ENCODE measurements around the gene NKIRAS2. TPM values are rescaled to one million over a fixed set of nuclear protein-coding genes. Genes with fewer than 3 reads are reported as not detected.

The NKIRAS2 gene
- total RNA-seq (2014; rRNA removed; shearing (Covaris generic)) (70.8 and 71.2 TPM in 2 replicates), polyA plus RNA-seq (2016; fragmentation: Nextera tagmentation; extraction: Ambion mirVana) (66.5 and 67.5 TPM in 2 replicates)

- no peaks in the 10 kb centered on the region for H3K9me2 ChIP-seq (ENCODE audit: insufficient read depth)
- TF ChIP-seq EZH2phosphoT487 (IDR thresholded peaks at IDR 0.05; ENCODE audit: insufficient read depth, low read depth): no peak
- no peaks in the 10 kb centered on the region for H4K20me1 ChIP-seq (ENCODE audit: insufficient read depth)
- 10 to 11% methylated on average over 36 to 43 of the region's 49 CpGs for WGBS, 2 experiments (ENCODE audit: low coverage in 1 of 2, low lambda C conversion rate in 2 of 2, missing lambda C conversion rate in 2 of 2)
- peaks cover 55% of the 10 kb centered on the region for H3K79me2 ChIP-seq (ENCODE audit: insufficient read depth)
- H3K36me3 ChIP-seq (ENCODE audit: low read depth): no peaks in the 10 kb centered on the region
- H3K27me3 ChIP-seq (replicated peaks; ENCODE audit: insufficient read depth): no peaks in the 10 kb centered on the region
- H2AFZ ChIP-seq: peak within 1 kb of the TSS; percentile 94
- peak within 1 kb of the TSS; percentile 87 for H3K4me3 ChIP-seq
- H3K9ac ChIP-seq: peak within 1 kb of the TSS; percentile 93
- peak; percentile 97 for DNase-seq
- peaks cover 18% of the 10 kb centered on the region for H3F3A ChIP-seq (ENCODE audit: insufficient read depth)
- peaks cover 20% of the 10 kb centered on the region for H3K4me1 ChIP-seq (ENCODE audit: insufficient read depth)
- in situ Hi-C loops (cut with MboI): no loop called here
- no peaks in the 10 kb centered on the region for H3K9me3 ChIP-seq (ENCODE audit: low read depth)
- H3K27ac ChIP-seq: peak within 1 kb of the TSS; percentile 69
- peak within 1 kb of the TSS; percentile 94 for H3K4me2 ChIP-seq (ENCODE audit: unreplicated experiment)
These were observed at the start of gene NKIRAS2 for GRCh38 chr17:42019509-42020404. TSS of gene NKIRAS2 (plus strand) at chr17:42020090. CDS start at chr17:42021578, 1,488 bp downstream.

- 66 to 69% methylated on average over 5 of the region's 5 CpGs for WGBS, 2 experiments (ENCODE audit: low coverage in 1 of 2, low lambda C conversion rate in 2 of 2, missing lambda C conversion rate in 2 of 2)
- no peak overlapping the region for H2AFZ ChIP-seq
- no peaks in the 10 kb centered on the region for H3K9me2 ChIP-seq (ENCODE audit: insufficient read depth)
- TF ChIP-seq EZH2phosphoT487 (IDR thresholded peaks at IDR 0.05; ENCODE audit: insufficient read depth, low read depth): no peak
- H3K27me3 ChIP-seq (replicated peaks; ENCODE audit: insufficient read depth): no peaks in the 10 kb centered on the region
- H3K4me3 ChIP-seq: no peak overlapping the region
- H4K20me1 ChIP-seq (ENCODE audit: insufficient read depth): no peaks in the 10 kb centered on the region
- no peak overlapping the region for H3K9ac ChIP-seq
- H3K79me2 ChIP-seq (ENCODE audit: insufficient read depth): peaks cover 79% of the 10 kb centered on the region
- peaks cover 13% of the 10 kb centered on the region for H3K4me1 ChIP-seq (ENCODE audit: insufficient read depth)
- no peak for DNase-seq
- peaks cover 11% of the 10 kb centered on the region for H3F3A ChIP-seq (ENCODE audit: insufficient read depth)
- H3K4me2 ChIP-seq (ENCODE audit: unreplicated experiment): no peak overlapping the region
- peaks cover 12% of the 10 kb centered on the region; the same call in 1 of the 2 replicates for H3K36me3 ChIP-seq (ENCODE audit: low read depth)
- no peaks in the 10 kb centered on the region for H3K9me3 ChIP-seq (ENCODE audit: low read depth)
- H3K27ac ChIP-seq: no peak overlapping the region
- in situ Hi-C loops (cut with MboI): no loop called here
These were observed 49.0 kb upstream of the NKIRAS2 start for GRCh38 chr17:41970901-41971331.

GRCh38 chr17:41971721-41972523 is 48.0 kb upstream of the NKIRAS2 start:
- H3K27ac ChIP-seq: no peak overlapping the region
- peaks cover 20% of the 10 kb centered on the region for H3K4me1 ChIP-seq (ENCODE audit: insufficient read depth)
- H3K4me3 ChIP-seq: no peak overlapping the region
- peaks cover 77% of the 10 kb centered on the region for H3K79me2 ChIP-seq (ENCODE audit: insufficient read depth)
- no peaks in the 10 kb centered on the region for H3K9me2 ChIP-seq (ENCODE audit: insufficient read depth)
- H2AFZ ChIP-seq: no peak overlapping the region
- no peaks in the 10 kb centered on the region for H3K9me3 ChIP-seq (ENCODE audit: low read depth)
- H3K36me3 ChIP-seq (ENCODE audit: low read depth): peaks cover 12% of the 10 kb centered on the region; the same call in 1 of the 2 replicates
- H3K27me3 ChIP-seq (replicated peaks; ENCODE audit: insufficient read depth): no peaks in the 10 kb centered on the region
- H3K9ac ChIP-seq: no peak overlapping the region
- in situ Hi-C loops (cut with MboI): no loop called here
- no peak for TF ChIP-seq EZH2phosphoT487 (IDR thresholded peaks at IDR 0.05; ENCODE audit: insufficient read depth, low read depth)
- TF ChIP-seq EZH2 (IDR thresholded peaks at IDR 0.05; ENCODE audit: insufficient read depth, poor library complexity, severe bottlenecking): no peak
- no peaks in the 10 kb centered on the region for H4K20me1 ChIP-seq (ENCODE audit: insufficient read depth)
- H3F3A ChIP-seq (ENCODE audit: insufficient read depth): peaks cover 20% of the 10 kb centered on the region
- H3K4me2 ChIP-seq (ENCODE audit: unreplicated experiment): no peak overlapping the region
- DNase-seq: no peak
- WGBS, 2 experiments (ENCODE audit: low coverage in 1 of 2, low lambda C conversion rate in 2 of 2, missing lambda C conversion rate in 2 of 2): 87 to 88% methylated on average over 18 of the region's 18 CpGs

- Histone ChIP-seq H4K20me1 (ENCODE audit: insufficient read depth) (no peaks in the 10 kb centered on the region), H3K4me3 (no peak overlapping the region), H3F3A (ENCODE audit: insufficient read depth) (peaks cover 28% of the 10 kb centered on the region), H3K36me3 (ENCODE audit: low read depth) (peaks cover 21% of the 10 kb centered on the region; the same call in 1 of the 2 replicates), H3K79me2 (ENCODE audit: insufficient read depth) (peaks cover 77% of the 10 kb centered on the region), H3K9ac (no peak overlapping the region), H3K4me1 (ENCODE audit: insufficient read depth) (peaks cover 21% of the 10 kb centered on the region), H3K9me2 (ENCODE audit: insufficient read depth) (no peaks in the 10 kb centered on the region), H3K27ac (no peak overlapping the region), H3K4me2 (ENCODE audit: unreplicated experiment) (no peak overlapping the region), H3K9me3 (ENCODE audit: low read depth) (no peaks in the 10 kb centered on the region), H2AFZ (no peak overlapping the region), H3K27me3 (replicated peaks; ENCODE audit: insufficient read depth) (no peaks in the 10 kb centered on the region)
- in situ Hi-C loops (cut with MboI): no loop called here
- no peak for DNase-seq
- WGBS, 2 experiments (ENCODE audit: low coverage in 1 of 2, low lambda C conversion rate in 2 of 2, missing lambda C conversion rate in 2 of 2): 85 to 87% methylated on average over 20 to 21 of the region's 22 CpGs
- TF ChIP-seq EZH2 (IDR thresholded peaks at IDR 0.05; ENCODE audit: insufficient read depth, poor library complexity, severe bottlenecking): no peak
- TF ChIP-seq EZH2phosphoT487 (IDR thresholded peaks at IDR 0.05; ENCODE audit: insufficient read depth, low read depth): no peak
These were observed 47.1 kb upstream of the NKIRAS2 start for GRCh38 chr17:41972571-41973407.

Data from GM23248 (cell line).